ENCODE measurements around the gene HDLBP. TPM values are rescaled to one million over a fixed set of nuclear protein-coding genes. Genes with fewer than 3 reads are reported as not detected.

Gene HDLBP
- total RNA-seq, 2 experiments from 2014 or later = 259 to 266 TPM

GRCh38 chr2:241178961-241179360 is 136.5 kb downstream of the HDLBP start:
- DNase-seq (no peak), ATAC-seq (no peak)
- no peaks in the 10 kb centered on the region for H3K9me3 Mint-ChIP-seq
- peaks cover 17% of the 10 kb centered on the region for H3K36me3 Mint-ChIP-seq (ENCODE audit: low read depth)
- CTCF ChIA-PET = no interaction called here
- no peaks in the 10 kb centered on the region for H3K27me3 Mint-ChIP-seq
- TF ChIP-seq CTCF (IDR thresholded peaks at IDR 0.05) = no peak
- no peak overlapping the region for H3K4me3 Mint-ChIP-seq
- peaks cover 7% of the 10 kb centered on the region for H3K4me1 Mint-ChIP-seq (ENCODE audit: low read depth)
- POLR2A ChIA-PET = no interaction called here
- intact Hi-C loops (cut with micrococcal nuclease) = no loop called here
- no peak overlapping the region for H3K27ac Mint-ChIP-seq

DNA sequence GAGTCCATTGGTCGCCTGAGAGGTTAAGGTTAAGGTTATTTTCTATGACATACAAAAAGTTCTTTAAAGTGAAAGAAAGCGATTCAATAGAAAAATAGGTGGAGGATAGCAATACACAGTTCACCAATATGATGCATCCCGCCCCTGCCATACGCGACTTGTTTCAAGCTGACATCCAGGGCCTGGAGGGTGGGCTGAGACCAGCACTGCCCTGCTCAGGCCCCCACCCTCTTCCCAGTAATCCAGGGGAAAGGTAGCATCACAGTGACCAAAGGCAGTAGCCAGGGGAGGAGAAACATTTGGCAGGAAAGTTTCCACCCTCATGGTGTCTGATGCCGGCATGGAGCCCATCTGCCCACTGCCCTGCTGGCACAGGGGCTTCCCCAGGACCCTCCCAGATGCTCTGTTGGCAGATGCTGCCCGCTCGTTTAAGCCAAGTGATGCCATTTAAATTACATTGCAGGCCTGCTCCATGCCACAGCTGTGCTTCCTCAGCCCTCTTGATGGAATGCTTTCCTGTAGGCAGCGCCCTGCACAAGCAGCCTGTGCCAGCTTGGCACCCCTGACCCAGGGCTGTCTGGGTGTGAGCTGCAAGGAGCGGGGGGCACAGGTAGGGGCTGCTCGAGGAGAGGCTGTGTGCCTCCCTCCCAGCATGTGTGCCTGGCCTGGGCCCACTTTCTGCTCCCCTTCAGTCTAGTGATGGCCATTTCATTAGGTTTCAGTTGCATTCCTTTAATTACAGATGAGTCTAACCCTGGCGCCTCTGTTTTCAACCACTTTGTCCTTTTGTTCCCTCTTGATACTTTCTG is 137.7 kb downstream of the HDLBP start:
- intact Hi-C loops (cut with micrococcal nuclease) = no loop called here
- no peak for TF ChIP-seq CTCF (IDR thresholded peaks at IDR 0.05)
- Mint-ChIP-seq H3K4me1 (ENCODE audit: low read depth) (peaks cover 7% of the 10 kb centered on the region), H3K4me3 (no peak overlapping the region), H3K36me3 (ENCODE audit: low read depth) (peaks cover 24% of the 10 kb centered on the region), H3K9me3 (no peaks in the 10 kb centered on the region), H3K27me3 (no peaks in the 10 kb centered on the region), H3K27ac (no peak overlapping the region)
- CTCF ChIA-PET = no interaction called here
- ATAC-seq (no peak), DNase-seq (no peak)
- POLR2A ChIA-PET = no interaction called here

Other genes starting within 250 kb of the HDLBP start
- 10 to 100 TPM; 33.2 to 36.6 TPM for gene MTERF4, start 213.4 kb downstream of the HDLBP start, total RNA-seq
- 10 to 100 TPM; 71.3 to 74.8 TPM for gene PASK, start 166.2 kb downstream of the HDLBP start, total RNA-seq
- 10 to 100 TPM; 82.9 to 88.7 TPM for gene PPP1R7, start 165.2 kb downstream of the HDLBP start, total RNA-seq
- 1 to 10 TPM; 5.1 to 5.4 TPM for gene ANO7, start 127.0 kb downstream of the HDLBP start, total RNA-seq
- gene SEPTIN2, start 253 bp upstream of the HDLBP start, total RNA-seq = 100 to 1,000 TPM; 210 to 211 TPM
- gene FARP2, start 40.6 kb upstream of the HDLBP start, total RNA-seq = 10 to 100 TPM; 31.9 to 32.8 TPM
- gene STK25, start 192.9 kb upstream of the HDLBP start, total RNA-seq = 100 to 1,000 TPM; 103 to 104 TPM
- gene BOK, start 243.1 kb upstream of the HDLBP start, total RNA-seq = under 1 TPM; 0.16 to 0.22 TPM

All from activated CD8-positive, alpha-beta T cell treated with anti-CD3 and anti-CD28 coated beads for 36 hours (primary cell).